Erythroblast (primary cell): ENCODE measurements around the gene PPP2R2C.

Experiments
- GATA1 ChIP-seq: IDR thresholded peaks from 2 replicates; pipeline ENCODE4 v1.6.1; 2011; ENCODE audit warnings: low read depth, mild to moderate bottlenecking, control low read depth, low read length, moderate library complexity
- POLR2A ChIP-seq: IDR thresholded peaks from 2 replicates; pipeline ENCODE4 v1.6.1; 2011; ENCODE audit warnings: mild to moderate bottlenecking, low read length

DNA sequence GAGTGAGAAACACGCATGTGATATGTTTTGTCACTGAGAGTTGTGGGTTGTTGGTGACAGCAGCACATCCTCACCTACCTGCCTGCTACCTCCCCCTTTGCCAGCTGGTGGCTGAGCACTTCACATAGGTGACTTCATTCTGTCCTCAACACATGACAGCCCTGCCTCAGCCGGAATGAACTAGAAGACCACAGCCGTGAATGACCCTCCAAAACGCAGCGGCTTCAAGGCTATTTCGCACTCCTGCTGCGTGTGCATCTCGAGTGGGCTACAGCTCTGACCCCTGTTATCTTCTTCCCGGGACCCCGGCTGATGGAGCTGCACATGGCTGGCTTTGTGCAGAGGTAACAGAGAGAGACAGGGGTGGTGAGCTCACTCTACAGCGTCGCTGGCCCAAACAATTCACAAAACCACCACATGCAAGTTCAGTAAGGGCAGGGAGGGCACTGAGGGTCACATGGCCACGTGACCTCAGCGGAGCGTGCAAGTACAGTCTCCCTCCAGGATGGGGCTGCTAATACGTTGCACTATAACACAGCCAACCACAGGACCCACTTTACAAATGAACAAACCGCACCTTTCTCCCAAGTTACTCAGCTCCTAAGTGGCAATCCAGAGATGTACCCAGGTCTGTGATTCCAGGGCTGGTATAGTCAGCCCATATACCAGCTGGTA lies 6.3 kb upstream of the PPP2R2C start:
- TF ChIP-seq POLR2A, result no peak
- TF ChIP-seq GATA1, result no peak
